ENCODE results near the gene OIT3. TPM values are rescaled to one million over a fixed set of nuclear protein-coding genes. Genes with fewer than 3 reads are reported as not detected.

OIT3 gene
- total and polyA plus RNA-seq, 2 donors (not counting 3 experiments of a cell fraction or from before 2014, with no cell fraction given): 0.15 TPM; not detected in 1

DNA sequence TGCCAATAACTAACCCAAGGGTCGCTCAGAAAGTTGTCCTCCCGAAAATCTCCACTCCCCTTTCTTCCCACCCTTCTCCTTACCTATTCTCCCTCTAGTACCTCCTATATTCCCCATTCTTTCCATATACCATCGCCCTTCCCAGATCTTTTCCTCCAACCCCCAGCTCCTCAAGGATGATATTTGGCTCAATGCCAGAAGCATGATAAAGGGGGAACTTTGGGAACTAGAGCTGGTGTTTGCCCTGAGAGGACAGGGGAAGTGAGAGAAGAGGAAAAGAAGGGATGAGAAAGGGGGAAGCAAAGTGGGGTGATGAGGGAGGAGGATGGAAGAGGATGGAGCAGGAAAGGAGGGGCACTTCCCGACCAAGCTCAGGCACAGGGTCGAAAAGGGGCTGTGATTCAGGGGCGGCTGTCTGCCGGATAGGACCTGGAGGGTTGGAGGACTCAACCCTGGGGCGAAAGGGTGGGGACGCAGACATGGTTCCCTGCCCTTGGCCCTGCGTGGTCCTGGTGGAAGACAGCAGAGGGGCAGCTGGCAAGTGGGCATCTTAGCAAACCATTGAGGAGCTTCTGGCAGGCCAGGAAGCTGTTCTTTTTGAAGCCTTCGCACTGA lies 1.8 kb downstream of the OIT3 start:
- H3K79me2 ChIP-seq (ENCODE audit: control insufficient read depth, insufficient read depth, low read length): no peaks in the 10 kb centered on the region
- H4K20me1 ChIP-seq (replicated peaks; ENCODE audit: control insufficient read depth, extremely low read depth, insufficient read depth, low read length): no peaks in the 10 kb centered on the region
- no peak for FAIRE-seq
- H3K36me3 ChIP-seq (ENCODE audit: control insufficient read depth in 2 of 2, extremely low read depth in 1 of 2, insufficient read depth in 2 of 2, low read length in 2 of 2): no peaks in the 10 kb centered on the region
- ChIA-PET POLR2A (no interaction called here), CTCF (no interaction called here)
- BruUV-seq (replicated peaks): no TSS peak
- intact Hi-C loops (cut with micrococcal nuclease) (no loop called here), dilution Hi-C loops (cut with MboI; ENCODE audit: extremely low pct_ligation_motif_present, low sequenced_read_pairs) (no loop called here)
- no peak for TF ChIP-seq FOS (IDR thresholded peaks at IDR 0.05; ENCODE audit: borderline replicate concordance, insufficient read depth, low read length)
- TF ChIP-seq POLR2AphosphoS5 (IDR thresholded peaks at IDR 0.05; ENCODE audit: insufficient read depth, low read depth, low read length): no peak
- TF ChIP-seq GATA2 (IDR thresholded peaks at IDR 0.05; ENCODE audit: insufficient read depth, insufficient read length, low read depth, low read length): no peak
- TF ChIP-seq, protein P1, sequence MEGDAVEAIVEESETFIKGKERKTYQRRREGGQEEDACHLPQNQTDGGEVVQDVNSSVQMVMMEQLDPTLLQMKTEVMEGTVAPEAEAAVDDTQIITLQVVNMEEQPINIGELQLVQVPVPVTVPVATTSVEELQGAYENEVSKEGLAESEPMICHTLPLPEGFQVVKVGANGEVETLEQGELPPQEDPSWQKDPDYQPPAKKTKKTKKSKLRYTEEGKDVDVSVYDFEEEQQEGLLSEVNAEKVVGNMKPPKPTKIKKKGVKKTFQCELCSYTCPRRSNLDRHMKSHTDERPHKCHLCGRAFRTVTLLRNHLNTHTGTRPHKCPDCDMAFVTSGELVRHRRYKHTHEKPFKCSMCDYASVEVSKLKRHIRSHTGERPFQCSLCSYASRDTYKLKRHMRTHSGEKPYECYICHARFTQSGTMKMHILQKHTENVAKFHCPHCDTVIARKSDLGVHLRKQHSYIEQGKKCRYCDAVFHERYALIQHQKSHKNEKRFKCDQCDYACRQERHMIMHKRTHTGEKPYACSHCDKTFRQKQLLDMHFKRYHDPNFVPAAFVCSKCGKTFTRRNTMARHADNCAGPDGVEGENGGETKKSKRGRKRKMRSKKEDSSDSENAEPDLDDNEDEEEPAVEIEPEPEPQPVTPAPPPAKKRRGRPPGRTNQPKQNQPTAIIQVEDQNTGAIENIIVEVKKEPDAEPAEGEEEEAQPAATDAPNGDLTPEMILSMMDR (IDR thresholded peaks at IDR 0.05; ENCODE audit: extremely low read depth in 1 of 2, insufficient read depth in 1 of 2, low read depth in 1 of 2, low read length in 2 of 2): no peak
- TF ChIP-seq, protein P2, sequence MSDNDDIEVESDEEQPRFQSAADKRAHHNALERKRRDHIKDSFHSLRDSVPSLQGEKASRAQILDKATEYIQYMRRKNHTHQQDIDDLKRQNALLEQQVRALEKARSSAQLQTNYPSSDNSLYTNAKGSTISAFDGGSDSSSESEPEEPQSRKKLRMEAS (IDR thresholded peaks at IDR 0.05; ENCODE audit: insufficient read depth, insufficient read length): no peak
- TF ChIP-seq JUN (IDR thresholded peaks at IDR 0.05; ENCODE audit: borderline replicate concordance, insufficient read depth, insufficient read length, low read depth): no peak
- no peak for TF ChIP-seq EZH2 (IDR thresholded peaks at IDR 0.05; ENCODE audit: borderline replicate concordance, low read depth, low read length, severe bottlenecking)
- TF ChIP-seq POLR2A (IDR thresholded peaks at IDR 0.05; ENCODE audit: low read depth, low read length): no peak
- TF ChIP-seq MYC (IDR thresholded peaks at IDR 0.05; ENCODE audit: low read depth, low read length): no peak
- no peak overlapping the region for H3K4me2 ChIP-seq (ENCODE audit: insufficient read depth, low read length)
- H2AFZ ChIP-seq (ENCODE audit: low read depth, low read length): no peak overlapping the region
- H3K9me1 ChIP-seq (replicated peaks; ENCODE audit: control insufficient read depth, extremely low read depth, insufficient read depth, low read length): no peaks in the 10 kb centered on the region
- H3K9ac ChIP-seq (replicated peaks; ENCODE audit: extremely low read depth, insufficient read depth, low read length): no peak overlapping the region
- no peak overlapping the region for H3K4me3 ChIP-seq (replicated peaks in 1 of 3; ENCODE audit: insufficient read depth in 1 of 3, low read depth in 1 of 3, low read length in 3 of 3)
- H3K27ac ChIP-seq (ENCODE audit: insufficient read depth, low read depth, low read length): no peak overlapping the region
- H3K4me1 ChIP-seq (ENCODE audit: control insufficient read depth, extremely low read depth, insufficient read depth, low read length): no peaks in the 10 kb centered on the region
- no peaks in the 10 kb centered on the region for H3K9me3 ChIP-seq (replicated peaks; ENCODE audit: control insufficient read depth, insufficient read depth, low read length)
- DNase-seq (ENCODE audit: low read depth, low spot score): no peak
- H3K27me3 ChIP-seq (ENCODE audit: control insufficient read depth in 2 of 2, insufficient read depth in 2 of 2, low read length in 2 of 2): no peaks in the 10 kb centered on the region

All from endothelial cell of umbilical vein (primary cell).